Sigmoid colon (tissue), 7 donors: ENCODE measurements around the gene NAA40. TPM values are rescaled to one million over a fixed set of nuclear protein-coding genes. Genes with fewer than 3 reads are reported as not detected.

Experiments
- DNase-seq: peaks from one replicate; pipeline ENCODE4 v3.0.0-alpha.2; 2019
- H3K27ac ChIP-seq, 4 donors: fragments of 200-600 bp; sonication (generic); one replicate each; pipeline ENCODE4 v1.5.1; 2016 to 2019; ENCODE audit warnings: mild to moderate bottlenecking in 1 of 4
- H3K27me3 ChIP-seq, 3 donors: fragments of 200-600 bp; sonication (generic); one replicate each; pipeline ENCODE4 v1.5.1; 2019; ENCODE audit warnings: mild to moderate bottlenecking in 1 of 3
- H3K36me3 ChIP-seq, 4 donors: fragments of 200-600 bp; sonication (generic); one replicate each; pipeline ENCODE4 v1.5.1; 2016 to 2019
- H3K4me1 ChIP-seq, 4 donors: fragments of 200-600 bp; sonication (generic); one replicate each; pipeline ENCODE4 v1.5.1; 2017 to 2019
- H3K4me3 ChIP-seq, 4 donors: fragments of 200-600 bp; sonication (generic); one replicate each; pipeline ENCODE4 v1.5.1; 2017 to 2019; ENCODE audit warnings: mild to moderate bottlenecking in 2 of 4, moderate library complexity in 1 of 4
- H3K9me3 ChIP-seq, 4 donors: fragments of 200-600 bp in 3 of 4; sonication (generic) in 3 of 4; one replicate each; pipeline versions ENCODE4 v1.5.1 to v1.6.1; 2013 to 2019
- EP300 ChIP-seq, 4 donors: sonication (generic); formaldehyde crosslinking; IDR thresholded peaks; one replicate each; pipeline ENCODE4 v1.6.1; 2017; ENCODE audit warnings: antibody characterized with exemption in 4 of 4
- POLR2A ChIP-seq, 2 donors: fragments of 450-650 bp; IDR thresholded peaks; one replicate each; pipeline ENCODE4 v1.6.1; 2016; ENCODE audit warnings: antibody characterized with exemption in 2 of 2, mild to moderate bottlenecking in 2 of 2, moderate library complexity in 2 of 2
- POLR2AphosphoS5 ChIP-seq, 4 donors: sonication (generic); formaldehyde crosslinking; IDR thresholded peaks; one replicate each; pipeline ENCODE4 v1.6.1; 2017; ENCODE audit warnings: antibody characterized with exemption in 4 of 4
- WGBS, 2 donors: extraction: QIAGEN DNeasy Blood & Tissue Kit; methylation state at CpG; one replicate each; pipeline ENCODE4 v1.1.7; 2013; 5-methylcytosine and 5-hydroxymethylcytosine counted together
- intact Hi-C: fragments of 100-400 bp; cut with DNase I; formaldehyde crosslinking; loops from one replicate; pipeline ENCODE4 v1.15.1; 2023
- polyA plus RNA-seq, 3 donors: library from polyadenylated mRNA; stranded (reverse); fragments of 200-250 nt; gene quantifications; one replicate each; pipeline ENCODE4 v1.2.3, GENCODE V29; 2013
- total RNA-seq, 4 donors: library from RNA; depleted of rRNA; stranded (reverse); fragments of >200 nt; gene quantifications; one replicate each; pipeline ENCODE4 v1.1.0, GENCODE V29; 2016
- TF ChIP-seq, protein P1 (sequence below), 4 experiments: fragments of 450-650 bp in 3 of 4; fragments of 200-600 bp in 1 of 4; IDR thresholded peaks; one replicate each; pipeline ENCODE4 v1.5.1; 2016 to 2019; ENCODE audit warnings: antibody characterized with exemption in 4 of 4, mild to moderate bottlenecking in 3 of 4, moderate library complexity in 2 of 4
- donor health status: healthy with polysubstance abuse.
- donor health status: Bipolar disorder and iron deficiency.
- donor health status: healthy.

The NAA40 gene
- total and polyA plus RNA-seq, 7 donors = 5.4 to 22.9 (median 7.4) TPM

DNA sequence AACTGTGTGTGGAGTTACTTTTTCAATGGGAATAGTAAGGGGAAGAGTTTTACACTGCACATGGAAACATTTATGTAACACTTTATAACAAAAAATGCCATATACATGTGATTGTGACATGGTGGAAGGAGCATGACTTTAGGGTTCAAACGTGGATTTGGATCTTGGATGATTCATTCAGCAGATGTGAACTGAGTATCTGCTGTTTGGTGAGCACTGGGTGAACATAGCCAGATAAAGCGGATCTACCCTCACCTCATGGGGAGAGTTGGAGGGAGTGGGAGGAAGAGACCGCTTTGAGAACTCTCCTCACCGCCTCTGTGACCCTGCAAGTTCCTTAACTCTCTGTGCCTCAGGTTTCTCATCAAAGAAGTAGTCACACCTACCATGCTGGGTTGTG is 3.1 kb downstream of the NAA40 start:
- DNase-seq = no peak
- Histone ChIP-seq H3K27me3 (no peaks in the 10 kb centered on the region), H3K36me3 (peaks cover 0 to 9% (median 3%) of the 10 kb centered on the region in 4 donors), H3K9me3 (no peaks in the 10 kb centered on the region), H3K4me3 (no peak overlapping the region), H3K4me1 (peaks cover 0 to 41% (median 31%) of the 10 kb centered on the region in 4 donors), H3K27ac (no peak overlapping the region)
- intact Hi-C loops = loop anchor here (5.0 kb wide), 1 partner anchor 35 kb away; no protein-coding TSS in a partner anchor
- TF ChIP-seq, protein P1, sequence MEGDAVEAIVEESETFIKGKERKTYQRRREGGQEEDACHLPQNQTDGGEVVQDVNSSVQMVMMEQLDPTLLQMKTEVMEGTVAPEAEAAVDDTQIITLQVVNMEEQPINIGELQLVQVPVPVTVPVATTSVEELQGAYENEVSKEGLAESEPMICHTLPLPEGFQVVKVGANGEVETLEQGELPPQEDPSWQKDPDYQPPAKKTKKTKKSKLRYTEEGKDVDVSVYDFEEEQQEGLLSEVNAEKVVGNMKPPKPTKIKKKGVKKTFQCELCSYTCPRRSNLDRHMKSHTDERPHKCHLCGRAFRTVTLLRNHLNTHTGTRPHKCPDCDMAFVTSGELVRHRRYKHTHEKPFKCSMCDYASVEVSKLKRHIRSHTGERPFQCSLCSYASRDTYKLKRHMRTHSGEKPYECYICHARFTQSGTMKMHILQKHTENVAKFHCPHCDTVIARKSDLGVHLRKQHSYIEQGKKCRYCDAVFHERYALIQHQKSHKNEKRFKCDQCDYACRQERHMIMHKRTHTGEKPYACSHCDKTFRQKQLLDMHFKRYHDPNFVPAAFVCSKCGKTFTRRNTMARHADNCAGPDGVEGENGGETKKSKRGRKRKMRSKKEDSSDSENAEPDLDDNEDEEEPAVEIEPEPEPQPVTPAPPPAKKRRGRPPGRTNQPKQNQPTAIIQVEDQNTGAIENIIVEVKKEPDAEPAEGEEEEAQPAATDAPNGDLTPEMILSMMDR (IDR thresholded peaks at IDR 0.05) = no peak
- WGBS, 2 donors = 76 to 82% methylated on average over 4 of the region's 4 CpGs

DNA sequence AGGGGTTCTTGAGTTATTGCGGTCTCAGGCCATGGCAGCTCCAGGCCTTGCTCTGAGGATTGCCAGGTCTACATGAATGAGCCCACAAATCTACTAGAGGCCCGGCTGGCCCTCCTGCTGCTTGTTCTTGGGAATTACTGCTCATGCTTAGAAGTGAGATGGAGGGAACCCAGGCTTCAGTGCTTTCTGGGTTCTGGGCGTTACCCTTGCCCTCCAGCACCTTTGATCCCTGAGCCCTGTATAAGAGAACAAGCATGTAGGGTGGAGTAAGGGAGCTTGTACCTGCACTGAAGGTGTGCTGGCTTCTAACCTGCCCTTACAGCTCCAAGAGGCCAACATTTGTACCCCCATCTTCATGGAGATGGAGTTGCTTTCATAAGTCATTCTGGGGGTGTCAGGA is 4.0 kb downstream of the NAA40 start:
- TF ChIP-seq EP300 (IDR thresholded peaks at IDR 0.05) = no peak
- TF ChIP-seq, protein P1 (IDR thresholded peaks at IDR 0.05) = no peak
- intact Hi-C loops = loop anchor here (5.0 kb wide), 1 partner anchor 36 kb away; no protein-coding TSS in a partner anchor

DNA sequence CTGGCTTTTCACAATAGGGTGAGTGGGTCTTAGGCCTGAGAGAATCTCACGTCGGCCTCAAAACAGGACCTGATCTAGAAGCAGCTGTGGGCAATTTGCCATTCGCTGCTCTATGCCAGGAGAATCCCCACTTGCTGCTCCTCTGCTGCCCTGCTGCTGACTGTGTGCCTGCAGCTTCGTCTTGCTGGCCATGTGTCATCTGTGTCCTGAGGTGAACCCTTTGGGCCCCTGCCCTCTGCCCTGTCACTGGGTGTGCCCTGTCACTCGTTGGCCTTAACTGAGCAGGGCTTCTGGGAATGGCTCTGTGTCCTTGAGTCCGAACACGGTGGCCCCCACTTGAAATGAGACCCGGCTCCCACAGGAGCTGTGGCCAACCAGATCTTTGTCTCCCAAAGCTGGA is 6.2 kb downstream of the NAA40 start:
- Histone ChIP-seq H3K27ac (peak overlapping the region; percentile 74 to 81 (median 78)), H3K27me3 (no peaks in the 10 kb centered on the region), H3K9me3 (no peaks in the 10 kb centered on the region), H3K4me1 (peaks cover 0 to 26% (median 20%) of the 10 kb centered on the region in 4 donors), H3K4me3 (no peak overlapping the region), H3K36me3 (peaks cover 0 to 27% (median 6%) of the 10 kb centered on the region in 4 donors)
- peak; percentile 74 for DNase-seq
- TF ChIP-seq POLR2AphosphoS5 (IDR thresholded peaks at IDR 0.05) = no peak
- TF ChIP-seq, protein P1 (IDR thresholded peaks at IDR 0.05) = no peak
- no peak for TF ChIP-seq EP300 (IDR thresholded peaks at IDR 0.05)
- no peak for TF ChIP-seq POLR2A (IDR thresholded peaks at IDR 0.05)
- 47 to 69% methylated on average over 8 of the region's 8 CpGs for WGBS, 2 donors
- intact Hi-C loops = loop anchor here (1.0 to 5.0 kb wide), 3 partner anchors 38 to 272 kb away; no protein-coding TSS in a partner anchor

More for the DNA sequence above, 4.0 kb downstream of the NAA40 start:
- no peak for DNase-seq
- Histone ChIP-seq H3K4me1 (peaks cover 0 to 41% (median 31%) of the 10 kb centered on the region in 4 donors), H3K27me3 (no peaks in the 10 kb centered on the region), H3K9me3 (no peaks in the 10 kb centered on the region), H3K36me3 (peaks cover 0 to 18% (median 3%) of the 10 kb centered on the region in 4 donors), H3K4me3 (no peak overlapping the region), H3K27ac (no peak overlapping the region)
- whole genome bisulfite sequencing, 2 donors = 66 to 89% methylated on average over 3 of the region's 3 CpGs

DNA sequence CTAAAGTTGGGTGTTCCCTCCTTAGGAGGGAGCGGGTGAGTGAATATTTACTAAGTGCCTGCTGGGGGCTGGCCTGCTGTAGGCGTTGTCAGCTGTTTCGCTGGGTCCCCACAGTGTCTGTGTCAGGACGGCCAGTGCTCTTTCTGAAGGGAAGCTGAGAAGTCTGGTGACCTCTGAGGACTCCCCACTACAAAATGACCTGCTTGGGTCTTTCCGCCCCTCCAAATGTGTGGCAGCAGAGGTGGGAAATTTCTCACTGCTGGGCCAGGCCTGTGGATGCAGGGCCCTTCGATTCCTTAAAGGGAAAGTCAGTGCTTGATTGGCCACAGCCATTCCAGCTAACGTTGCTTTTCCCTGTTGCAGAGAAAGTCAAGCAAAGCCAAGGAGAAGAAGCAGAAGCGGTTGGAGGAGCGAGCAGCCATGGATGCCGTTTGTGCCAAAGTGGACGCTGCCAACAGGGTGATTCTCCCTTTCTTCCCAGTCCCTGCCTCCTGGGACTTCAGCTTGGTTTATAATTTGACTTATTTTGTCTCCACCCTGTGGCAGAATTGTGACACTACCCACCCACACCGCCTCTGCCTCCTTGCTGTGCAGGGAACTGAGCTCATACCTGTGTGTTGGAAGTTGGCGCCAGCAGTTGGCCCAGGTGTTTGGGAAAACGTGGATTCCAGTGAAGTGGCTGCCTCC is 6.8 kb downstream of the NAA40 start:
- H3K27ac ChIP-seq = peak overlapping the region; percentile 74 to 81 (median 78)
- no peaks in the 10 kb centered on the region for H3K27me3 ChIP-seq
- H3K9me3 ChIP-seq = no peaks in the 10 kb centered on the region
- H3K4me1 ChIP-seq = peaks cover 0 to 22% (median 15%) of the 10 kb centered on the region in 4 donors
- intact Hi-C loops = loop anchor here (1.0 to 2.0 kb wide), 2 partner anchors 108 to 273 kb away; no protein-coding TSS in a partner anchor
- DNase-seq = peak; percentile 90
- 41 to 56% methylated on average over 14 of the region's 14 CpGs for WGBS, 2 donors
- peaks cover 0 to 31% (median 6%) of the 10 kb centered on the region in 4 donors for H3K36me3 ChIP-seq
- TF ChIP-seq, protein P1 (IDR thresholded peaks at IDR 0.05) = peak; percentile 79 to 90 (median 88)
- TF ChIP-seq POLR2AphosphoS5 (IDR thresholded peaks at IDR 0.05) (peak in 1 of 4 donors; percentile 45), POLR2A (IDR thresholded peaks at IDR 0.05) (no peak)
- H3K4me3 ChIP-seq = peak overlapping the region in 1 of 4 donors; percentile 11
